CD4-positive, alpha-beta T cell treated with Interferon alpha-2 for 1 hour (primary cell): ENCODE data around the gene DSG2.

Experiments used
- DNase-seq, 2 donors: peaks; one replicate each; pipeline ENCODE4 v3.0.0-alpha.2; 2020 to 2022

Gene DSG2

DNA sequence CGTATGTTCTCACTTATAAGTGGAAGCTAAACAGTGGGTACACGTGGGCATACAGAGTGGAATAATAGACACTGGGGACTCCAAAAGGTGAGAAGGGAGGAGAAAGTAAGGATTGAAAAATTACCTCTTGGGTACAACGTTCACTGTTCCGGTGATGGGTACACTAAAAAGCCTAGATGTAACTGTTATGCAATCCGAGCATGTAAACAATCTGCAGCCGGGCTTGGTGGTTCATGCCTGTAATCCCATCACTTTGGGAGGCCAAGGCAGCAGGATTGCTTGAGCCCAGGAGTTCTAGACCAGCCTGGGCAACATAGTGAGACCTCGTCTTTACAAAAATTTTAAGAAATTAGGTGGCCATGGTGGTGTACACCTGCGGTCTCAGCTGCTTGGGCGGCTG, 60.6 kb downstream of the DSG2 start:
- no peak for DNase-seq

DNA sequence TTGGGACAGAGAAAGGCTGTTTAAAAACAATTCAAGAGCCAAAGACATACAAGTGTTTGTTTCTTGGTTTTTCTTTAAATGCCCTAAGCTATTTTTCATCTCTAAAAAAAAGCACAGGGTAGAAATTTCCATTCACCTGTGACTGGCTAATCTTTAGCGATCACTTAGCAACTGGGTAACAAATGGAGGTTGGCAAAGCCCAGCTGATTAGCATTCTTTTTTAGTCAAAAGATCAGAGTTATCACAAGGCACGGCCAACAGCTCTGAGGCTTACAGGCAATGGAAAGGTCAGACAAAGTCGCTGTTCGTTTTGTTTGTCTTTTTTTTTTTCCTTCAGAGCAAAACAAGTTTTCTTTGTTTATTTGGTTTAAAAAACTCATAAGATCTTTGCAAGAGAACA, 64.7 kb downstream of the DSG2 start:
- DNase-seq: no peak

DNA sequence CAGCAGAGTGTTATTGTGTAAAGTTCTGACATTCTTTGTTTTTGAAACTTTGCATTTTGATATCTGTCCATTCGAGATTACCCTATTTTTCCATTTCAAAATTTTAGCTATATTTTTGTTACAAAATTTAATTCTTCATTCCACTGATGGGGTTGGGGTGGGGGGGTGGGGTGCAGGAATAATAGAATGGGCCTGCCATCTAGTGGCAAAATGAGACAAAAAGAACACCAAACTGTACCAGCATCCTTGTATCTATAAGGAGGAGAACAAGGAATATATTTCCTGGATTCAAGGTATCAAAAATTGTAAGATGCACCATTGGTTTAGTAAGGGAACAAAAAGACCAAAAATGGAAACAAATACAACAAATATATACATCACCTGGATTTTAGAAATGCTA, 65.8 kb downstream of the DSG2 start:
- DNase-seq: no peak

DNA sequence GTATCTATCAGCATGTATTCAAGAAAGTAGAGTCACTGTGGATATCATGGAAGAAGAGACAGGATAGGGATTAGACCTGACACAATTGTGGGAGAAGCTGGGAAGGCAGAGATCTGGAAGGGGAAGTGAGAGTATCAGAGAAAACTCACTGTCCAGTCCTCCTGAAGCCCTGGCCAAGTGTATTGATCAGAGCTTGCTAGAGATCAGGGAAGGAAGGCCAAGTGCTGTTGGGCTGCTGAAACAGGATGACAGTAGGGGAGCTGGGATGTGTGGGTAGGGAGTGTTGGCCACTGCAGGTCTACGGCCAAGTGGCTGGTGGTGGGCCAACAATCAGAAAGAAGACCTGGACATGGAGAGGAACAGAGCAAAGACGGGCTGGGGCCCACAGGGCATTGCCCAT, 67.4 kb downstream of the DSG2 start:
- no peak for DNase-seq

DNA sequence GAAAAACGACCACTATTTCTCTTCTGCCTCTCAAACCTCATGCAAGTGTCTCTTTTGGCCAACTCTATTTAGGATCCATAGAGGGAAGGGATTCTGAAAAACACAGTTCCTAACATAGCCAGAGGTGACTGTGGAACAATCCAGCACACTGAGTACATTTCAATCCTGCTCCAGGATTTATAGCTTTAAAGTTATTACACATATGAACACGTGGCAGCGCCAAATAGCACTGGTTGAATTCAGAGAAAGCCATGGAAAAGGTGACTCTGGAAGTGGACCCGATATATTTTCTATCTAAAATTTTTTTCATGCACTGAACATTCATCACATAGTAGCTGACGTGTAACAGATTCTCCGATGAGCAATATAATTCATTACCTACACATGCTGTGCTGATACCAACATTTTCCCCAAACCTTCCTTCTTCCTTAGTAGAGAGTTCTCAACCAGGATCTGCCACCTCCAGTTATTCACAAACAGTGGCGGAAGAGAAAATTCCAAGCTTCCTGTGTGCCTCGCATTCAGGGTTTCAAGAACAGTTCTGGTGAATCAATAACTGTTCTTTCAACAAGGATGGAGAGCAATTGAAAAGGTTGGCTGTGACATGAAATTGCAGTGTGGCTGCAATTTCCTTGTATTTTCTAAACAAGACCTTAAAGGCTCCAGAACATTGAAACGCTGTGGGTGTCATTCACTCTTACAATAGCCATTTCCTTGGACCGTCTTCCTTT, 68.0 kb downstream of the DSG2 start:
- DNase-seq: no peak

DNA sequence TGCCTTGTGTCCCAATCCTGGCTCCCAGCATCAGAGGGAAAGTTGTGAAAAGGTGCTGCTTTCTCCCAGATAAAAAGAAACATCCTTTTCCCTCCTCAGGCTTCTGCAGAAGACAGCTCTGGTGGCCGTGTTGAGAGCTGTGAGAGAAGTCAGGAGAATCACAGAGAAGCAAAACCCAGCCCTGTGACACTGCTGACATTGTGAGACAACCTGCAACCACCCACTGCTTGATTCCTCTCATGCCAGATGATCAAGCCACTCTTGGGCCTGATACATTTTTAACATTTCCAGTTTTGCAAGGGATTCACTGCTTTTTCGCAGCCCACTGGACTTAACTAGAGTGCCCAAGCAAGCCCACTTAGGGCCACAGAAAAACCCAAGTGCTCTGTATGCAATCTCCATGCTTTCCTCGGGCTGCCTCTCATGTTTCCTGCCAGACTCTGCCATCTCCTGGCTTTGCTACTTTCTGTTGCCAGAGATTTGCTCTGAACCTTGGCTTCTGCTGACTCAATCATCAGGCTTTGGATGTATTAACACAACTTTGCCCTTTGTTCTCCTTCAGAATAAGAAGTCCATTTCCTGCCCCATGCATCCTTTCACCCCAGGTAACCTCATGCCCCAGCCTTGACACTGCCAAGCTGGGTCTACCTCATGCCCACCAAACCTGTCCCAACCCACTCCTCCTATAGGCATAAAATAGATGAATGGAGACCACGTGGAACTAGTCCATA, 68.8 kb downstream of the DSG2 start:
- no peak for DNase-seq

DNA sequence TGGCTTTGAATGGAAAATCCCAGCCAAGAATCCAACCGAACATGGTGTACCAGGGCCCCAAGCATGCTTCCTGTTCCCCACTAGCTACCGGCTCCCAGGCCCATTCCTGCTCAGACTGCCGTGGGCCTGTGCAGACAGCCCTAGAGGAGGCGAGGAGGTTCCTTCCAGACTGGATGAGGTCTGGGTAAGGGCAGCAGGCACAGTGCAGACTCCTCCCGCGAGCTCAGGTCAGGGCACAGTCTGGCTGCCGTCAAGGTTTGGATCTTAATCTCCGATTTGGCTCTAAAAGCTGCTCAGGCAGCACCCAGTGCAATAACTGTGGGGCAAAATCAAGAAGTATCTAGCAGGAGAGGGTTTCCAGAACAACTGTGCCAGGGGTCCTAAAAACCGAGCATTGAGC, 74.4 kb downstream of the DSG2 start:
- no peak for DNase-seq

DNA sequence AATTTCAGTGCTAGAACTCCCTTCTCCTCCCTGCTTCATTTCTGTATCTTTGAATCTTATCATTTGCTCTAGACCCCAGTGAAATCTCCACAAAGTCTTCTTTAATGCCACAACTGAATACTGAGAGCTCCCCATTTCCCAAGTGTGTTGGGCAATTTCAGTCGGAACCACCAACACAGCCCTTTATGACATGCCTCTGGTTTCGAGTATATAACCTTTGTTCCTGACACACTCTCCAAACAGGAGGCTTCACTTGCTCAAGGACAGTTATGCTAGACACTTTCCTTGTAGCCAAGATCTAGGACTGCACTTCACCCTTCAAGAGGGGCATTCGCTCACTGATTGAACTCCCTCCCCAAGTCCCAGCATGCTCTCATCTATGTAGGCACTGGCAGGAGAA, 75.1 kb downstream of the DSG2 start:
- no peak for DNase-seq

DNA sequence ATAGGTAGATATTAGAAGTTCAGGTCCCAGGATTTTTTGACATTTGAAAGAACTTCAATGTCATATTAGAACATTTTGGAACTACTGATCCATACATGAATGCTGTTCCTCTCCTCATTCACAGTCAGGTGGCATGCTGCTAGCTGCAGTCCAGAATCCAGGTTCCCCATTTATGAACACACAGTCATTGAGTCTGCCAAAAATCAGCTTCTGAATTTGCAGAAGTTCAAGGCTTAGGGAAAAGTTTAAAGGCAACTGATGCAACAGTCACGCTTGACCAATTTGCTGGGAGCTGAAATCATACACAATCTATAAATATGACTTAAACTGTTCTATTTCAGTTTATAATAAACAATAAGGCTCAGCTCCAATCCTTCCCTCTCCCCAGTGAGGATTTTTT, 76.4 kb downstream of the DSG2 start:
- DNase-seq: no peak

DNA sequence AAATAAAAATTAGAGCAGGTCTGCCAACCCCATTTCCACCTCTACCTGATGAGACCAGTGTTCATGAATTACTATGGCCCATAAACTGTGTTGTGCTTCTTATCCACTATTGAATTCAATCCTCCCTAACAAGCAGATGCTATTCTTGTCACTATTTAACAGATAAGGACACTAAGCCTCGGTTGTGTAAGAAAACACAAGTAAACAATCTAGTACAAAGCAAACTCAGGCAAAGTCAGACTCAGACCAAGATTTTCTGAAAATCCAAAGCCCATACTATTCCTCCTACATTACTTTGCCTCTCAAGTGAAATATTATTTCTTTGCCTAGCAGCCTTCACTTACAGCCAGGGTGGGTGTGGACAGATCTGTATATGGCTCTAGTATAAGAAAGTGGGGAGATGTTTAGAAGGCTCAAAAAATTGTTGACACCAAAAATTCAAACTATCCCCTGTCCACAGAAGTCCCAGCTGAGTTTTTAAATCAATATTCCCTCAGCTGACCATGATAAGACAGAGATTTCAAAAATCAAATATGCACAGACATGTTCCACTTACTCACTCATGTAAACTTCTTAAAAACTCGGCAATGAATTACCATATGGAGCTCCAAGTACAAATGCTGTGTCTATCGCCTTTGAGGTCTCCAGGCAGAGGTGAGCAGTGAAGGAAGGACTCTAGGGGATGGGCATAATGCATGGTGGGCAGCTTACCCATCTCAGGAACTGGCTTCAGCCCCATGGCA, 77.7 kb downstream of the DSG2 start:
- no peak for DNase-seq

DNA sequence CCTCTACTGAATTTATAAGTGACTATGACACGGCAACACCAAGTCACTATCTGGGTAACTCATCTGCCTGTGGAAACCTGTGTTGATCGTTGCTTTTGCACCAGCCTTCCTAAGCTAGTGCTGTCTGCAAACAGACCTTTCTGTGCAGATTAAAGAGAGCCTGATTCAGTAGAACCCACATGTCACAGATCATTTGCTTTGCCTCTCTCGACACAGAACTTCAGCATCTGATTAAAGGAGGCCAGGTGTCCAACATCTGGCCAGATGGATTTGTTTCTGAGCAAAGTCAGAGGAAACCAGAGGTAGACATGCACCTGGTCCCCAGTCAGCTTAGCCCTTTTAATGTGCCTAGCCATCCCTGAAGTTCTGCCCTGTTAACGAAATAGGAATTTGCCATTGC, 78.7 kb downstream of the DSG2 start:
- no peak for DNase-seq

DNA sequence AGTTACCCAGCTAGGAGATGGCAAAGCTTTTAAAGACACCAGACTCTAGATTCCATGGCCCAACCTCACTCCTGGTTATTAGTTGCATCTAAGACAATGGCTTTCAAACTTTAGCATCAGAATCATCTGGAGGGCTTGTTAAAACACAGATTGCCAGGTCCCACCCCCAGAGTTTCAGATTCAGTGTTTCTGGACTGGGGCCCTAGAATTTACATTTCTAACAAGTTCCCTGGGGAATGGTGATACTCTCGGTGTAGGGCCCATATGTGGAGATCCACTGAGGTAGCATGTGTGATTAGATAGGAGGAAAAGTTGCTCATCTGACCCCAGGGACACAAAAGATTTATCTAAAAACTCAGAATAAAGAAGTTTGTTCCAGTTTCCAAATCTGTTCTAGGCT, 79.2 kb downstream of the DSG2 start:
- no peak for DNase-seq

DNA sequence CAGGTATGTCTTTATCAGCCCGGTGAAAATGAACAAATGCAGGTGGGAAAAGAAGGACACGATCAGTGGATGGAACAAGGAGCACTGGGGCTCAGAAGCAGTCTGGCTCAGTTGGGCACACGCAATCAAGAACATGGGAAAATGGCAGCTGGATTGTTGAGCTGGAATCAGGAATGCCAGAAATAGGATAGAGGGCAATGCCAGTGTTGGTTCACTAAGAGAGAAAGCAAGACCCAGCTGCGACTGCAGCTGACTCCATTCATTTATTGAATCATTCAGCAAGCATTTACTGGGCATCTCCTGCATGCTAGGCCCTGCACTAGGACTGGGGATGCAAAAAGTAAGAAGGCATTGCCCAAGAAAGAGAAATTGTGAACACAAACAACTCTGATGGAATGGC, 80.1 kb downstream of the DSG2 start:
- no peak for DNase-seq

DNA sequence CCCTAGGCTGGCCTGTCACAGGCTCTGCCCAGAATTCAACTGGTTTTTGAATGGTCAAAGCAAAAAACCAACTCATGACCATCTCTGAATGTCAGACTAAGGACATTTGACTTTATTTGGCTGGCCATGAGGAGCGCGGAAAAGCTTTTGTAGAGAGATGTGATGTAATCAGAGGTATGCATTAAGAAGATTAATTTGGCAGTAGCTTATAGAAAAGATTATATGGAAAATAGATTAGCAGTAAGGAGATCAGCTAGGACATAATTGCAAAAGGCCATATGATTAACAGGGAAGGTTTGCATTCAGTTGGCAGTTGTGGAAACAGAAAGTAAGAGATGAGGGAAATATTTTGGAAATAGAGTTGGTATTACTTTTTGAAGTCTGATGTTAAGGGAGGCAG, 81.4 kb downstream of the DSG2 start:
- no peak for DNase-seq

DNA sequence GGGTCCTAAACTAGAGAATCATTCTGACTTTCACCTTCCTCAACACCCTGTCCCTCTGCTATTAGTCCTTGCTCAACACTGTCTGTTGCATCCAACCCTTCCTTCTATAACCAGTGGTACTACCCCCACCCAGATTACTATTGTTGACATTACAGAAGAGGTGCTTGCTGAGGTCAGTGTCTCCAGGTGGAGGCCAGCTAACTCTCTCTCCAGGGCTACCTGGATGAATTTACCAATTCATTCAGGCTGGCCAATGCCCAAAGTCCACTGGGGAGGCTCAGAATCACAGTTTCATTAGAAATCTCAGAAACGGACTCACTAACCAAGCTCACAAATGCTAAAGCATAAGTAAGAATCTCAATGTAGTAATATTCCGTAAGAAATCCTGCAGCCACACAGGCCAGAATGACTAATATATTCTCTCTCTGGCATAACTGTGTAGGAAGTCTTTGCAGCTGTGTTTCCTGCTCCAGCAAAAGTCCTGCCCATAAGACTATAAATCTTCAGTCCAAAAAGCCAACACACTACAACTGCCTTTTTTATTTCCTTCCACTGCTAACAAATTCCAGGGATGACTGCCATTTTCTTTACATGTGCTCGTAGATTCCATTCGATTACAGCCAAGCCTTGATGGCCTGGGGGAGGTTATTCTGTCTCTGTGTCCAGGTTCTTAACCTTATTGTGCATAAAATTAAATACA, 83.7 kb downstream of the DSG2 start:
- no peak for DNase-seq

DNA sequence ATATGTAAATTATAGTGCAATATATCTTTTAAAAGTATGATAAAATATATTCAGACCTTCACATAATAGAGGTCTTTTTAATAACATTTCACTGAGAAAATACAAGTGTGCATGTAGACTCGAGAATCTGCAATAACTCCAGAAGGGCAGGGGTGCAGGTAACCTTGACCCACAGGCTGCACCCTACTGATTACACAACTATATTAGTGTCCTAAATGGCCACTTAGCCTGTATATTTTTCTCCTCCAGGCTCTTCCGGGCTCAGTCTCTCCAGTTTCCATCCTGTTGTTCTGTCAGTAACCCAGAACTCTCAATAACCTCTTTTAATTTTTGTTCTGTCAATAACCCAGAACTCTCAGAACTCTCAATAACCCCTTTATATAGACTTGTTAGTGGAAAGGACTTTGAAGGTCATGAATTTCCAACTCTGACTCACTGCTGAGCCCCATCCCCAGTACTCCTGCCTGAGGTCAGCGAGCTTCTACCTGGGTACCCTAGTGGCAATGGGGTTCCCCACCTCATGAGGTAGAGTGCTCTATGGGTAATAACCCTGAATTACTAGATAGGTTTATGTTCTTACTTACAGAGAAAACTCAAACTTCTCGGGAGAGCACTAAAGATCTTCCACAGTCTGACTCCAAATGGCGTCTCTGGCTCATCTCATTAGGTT, 85.3 kb downstream of the DSG2 start:
- no peak for DNase-seq

DNA sequence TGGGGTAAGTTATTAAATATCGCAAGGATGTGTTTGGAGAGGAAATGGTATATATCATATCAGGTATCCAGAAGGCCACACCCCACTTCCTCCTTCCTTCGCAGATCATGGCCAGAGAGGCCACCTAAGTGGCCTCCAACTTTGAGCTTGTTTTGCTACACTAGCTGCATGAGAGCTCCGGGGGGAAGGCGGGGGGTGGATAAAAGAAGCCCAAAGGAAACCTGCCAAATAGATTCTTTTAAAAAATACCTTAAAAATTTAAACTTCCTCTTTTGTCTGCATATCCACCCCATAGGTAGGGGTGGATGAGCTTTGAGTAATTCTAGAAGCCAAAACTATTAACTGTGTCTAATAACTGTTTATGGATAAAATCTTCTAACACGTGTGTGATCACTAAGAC, 88.0 kb downstream of the DSG2 start:
- no peak for DNase-seq

DNA sequence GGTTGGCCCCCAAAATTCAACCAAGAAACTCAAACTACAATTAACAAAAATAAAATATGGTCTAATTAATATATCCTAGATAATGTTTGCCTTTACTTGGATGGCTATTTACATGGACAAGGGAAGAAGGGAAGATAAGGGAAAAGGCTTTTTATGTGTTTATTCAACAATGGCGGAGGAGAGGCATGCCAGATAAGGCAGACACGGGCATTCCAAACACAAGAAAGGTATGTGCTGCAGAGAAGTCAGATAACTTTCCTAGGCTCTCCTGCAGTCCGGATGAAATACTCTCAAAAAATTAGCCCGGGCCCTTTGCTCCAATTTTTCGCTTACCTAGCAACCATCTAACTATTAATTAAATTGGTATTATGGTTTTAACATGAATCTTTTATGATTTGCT, 88.6 kb downstream of the DSG2 start:
- DNase-seq: no peak

DNA sequence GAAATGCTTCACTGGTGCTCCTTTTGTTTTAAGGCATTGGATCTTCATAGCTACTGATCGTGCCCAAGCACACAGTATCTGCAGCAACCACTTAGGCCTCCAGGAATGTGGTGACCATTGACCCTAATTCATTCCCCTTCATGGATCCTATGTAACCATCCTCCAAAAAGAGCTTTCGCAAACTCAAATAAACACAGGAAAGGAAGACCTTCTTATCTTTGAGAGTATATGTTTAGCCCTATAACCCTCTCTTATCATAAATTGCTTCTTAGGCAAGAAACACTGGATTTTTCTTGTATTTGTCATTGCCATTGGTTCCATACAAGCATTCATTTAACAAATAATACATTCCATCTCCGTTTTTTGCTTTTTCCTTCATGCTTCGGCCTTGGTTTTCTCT, 89.6 kb downstream of the DSG2 start:
- no peak for DNase-seq

DNA sequence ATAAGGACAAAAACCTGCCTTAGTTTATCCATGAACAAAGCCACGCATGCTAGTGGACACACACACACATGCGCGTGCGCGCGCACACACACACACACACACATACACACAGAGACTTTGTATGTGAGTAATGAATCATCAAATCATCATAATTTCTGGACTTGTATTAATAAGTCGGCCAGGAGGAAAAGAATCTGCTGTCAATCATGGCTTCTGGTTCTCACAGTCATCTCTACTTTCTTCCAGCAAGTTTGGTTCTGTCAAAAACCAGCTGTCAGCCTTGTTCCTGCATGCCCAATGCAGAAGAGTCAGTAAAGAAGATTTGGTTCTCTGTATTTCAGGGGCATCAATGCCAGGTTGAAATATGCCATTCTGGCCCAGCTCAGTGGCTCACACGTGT, 92.6 kb downstream of the DSG2 start:
- no peak for DNase-seq

DNA sequence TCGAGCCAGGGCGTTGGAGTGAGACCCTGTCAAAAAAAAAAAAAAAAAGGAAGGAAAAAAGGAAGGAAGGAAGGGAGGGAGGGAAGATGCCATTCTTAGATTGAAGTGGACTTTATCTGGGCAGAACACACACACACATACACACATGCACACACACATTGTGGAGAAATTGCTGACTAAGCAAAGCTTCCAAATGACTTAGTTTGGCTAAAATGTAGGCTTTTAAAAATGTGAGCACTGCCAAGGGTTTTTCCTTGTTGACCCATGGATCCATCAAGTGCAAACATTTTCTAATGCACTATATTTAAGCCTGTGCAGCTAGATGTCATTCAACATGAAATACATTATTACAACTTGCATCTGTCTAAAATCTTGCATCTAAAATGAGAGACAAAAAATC, 93.1 kb downstream of the DSG2 start:
- DNase-seq: no peak

DNA sequence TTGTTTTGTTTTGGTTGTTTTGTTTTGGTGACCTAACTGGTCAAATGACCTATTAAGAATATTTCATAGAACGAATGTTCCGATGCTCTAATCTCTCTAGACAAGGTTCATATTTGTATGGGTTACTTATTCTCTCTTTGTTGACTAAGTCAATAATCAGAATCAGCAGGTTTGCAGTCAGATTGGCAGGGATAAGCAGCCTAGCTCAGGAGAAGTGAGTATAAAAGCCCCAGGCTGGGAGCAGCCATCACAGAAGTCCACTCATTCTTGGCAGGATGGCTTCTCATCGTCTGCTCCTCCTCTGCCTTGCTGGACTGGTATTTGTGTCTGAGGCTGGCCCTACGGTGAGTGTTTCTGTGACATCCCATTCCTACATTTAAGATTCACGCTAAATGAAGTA, 93.7 kb downstream of the DSG2 start, which contains the start of gene TTR:
TSS of gene TTR (plus strand) at position 250 of the 400 bp plus-strand sequence. CDS start at position 276, 26 bp downstream.
- DNase-seq: no peak
